HG02798 (cell line): ENCODE results near the gene PAPSS2.
"Not testable (repeated sequence)": the region's sequence is repeated elsewhere in the genome, so short reads cannot be mapped to it uniquely, and the experiment has no call there.

Source experiments
- ATAC-seq: cut with Tn5 transposase; IDR thresholded peaks from one replicate; pipeline ENCODE4 v1.9.1; 2021; ENCODE audit warnings: mild to moderate bottlenecking; ENCODE audit not compliant: unreplicated experiment, poor library complexity

PAPSS2 gene

DNA sequence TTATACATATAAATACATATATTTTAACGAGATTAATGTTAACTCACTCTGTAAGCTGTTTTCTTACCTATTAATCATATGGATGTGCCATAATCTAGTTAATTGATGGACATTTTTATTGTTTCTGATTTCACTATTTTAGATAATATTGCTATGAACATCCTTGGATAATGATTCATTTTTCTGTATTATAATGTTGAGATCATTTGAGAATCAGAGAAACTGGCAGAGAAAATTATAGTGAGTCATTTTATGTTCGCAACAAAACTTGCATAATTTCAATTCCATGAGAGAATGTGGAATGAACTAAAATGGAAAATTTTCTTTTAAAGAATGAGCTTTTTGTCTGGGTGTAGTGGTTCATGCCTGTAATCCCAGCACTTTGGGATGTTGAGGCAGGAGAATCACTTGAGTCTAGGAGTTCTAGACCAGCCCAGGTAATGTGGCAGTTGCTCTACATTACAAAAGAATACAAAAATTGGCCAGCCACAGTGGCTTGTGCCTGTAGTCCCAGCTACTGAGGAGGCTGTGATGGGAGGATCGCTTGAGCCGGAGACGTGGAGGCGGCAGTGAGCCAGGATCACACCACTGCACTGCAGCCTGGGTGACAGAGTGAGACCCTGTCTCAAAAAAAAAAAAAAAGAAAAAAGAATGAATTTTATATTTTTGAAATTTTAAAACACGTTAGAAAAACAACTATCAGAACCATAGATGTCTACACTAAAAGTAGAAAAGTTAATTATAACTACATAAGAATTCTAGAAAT, 40.5 kb downstream of the PAPSS2 start:
- no peak for ATAC-seq

DNA sequence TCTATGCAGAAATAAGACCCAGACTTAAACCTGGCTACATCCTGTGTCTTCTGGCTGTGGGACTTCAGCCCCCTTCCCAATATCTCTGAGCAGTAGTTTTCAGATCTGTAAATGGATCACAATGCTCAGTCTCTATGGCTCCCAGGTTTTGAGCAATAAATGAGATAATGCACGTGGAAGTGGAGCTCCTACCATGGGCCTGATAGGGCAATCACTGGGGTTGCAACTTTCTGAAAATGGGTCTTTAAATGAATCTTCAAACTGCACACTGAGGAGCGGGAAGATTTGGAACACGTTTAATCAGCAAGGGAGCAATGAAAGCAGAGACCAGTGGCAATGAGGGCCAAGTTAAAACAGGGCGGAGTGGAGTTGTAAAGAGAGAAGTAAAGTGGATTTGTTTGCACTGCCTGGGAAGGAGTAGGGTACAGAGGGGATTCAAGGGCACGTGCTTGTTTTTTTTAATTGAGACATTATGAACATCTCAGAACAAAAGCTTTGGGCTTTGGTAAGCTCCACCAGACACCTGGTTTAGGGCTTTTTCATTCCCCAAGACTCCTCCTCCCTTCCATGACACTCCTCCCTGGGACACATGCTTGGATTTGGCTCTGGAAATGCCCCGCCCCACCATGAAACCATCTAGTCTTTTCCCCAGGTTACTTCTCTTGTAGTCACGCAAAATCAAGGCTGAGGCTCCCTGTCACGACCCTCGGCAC, 42.7 kb downstream of the PAPSS2 start:
- no peak for ATAC-seq

- ATAC-seq, result no peak
These were observed 43.3 kb downstream of the PAPSS2 start for GRCh38 chr10:87702973-87703294.

- ATAC-seq, result no peak
These were observed 44.1 kb downstream of the PAPSS2 start for GRCh38 chr10:87703771-87704170.

DNA sequence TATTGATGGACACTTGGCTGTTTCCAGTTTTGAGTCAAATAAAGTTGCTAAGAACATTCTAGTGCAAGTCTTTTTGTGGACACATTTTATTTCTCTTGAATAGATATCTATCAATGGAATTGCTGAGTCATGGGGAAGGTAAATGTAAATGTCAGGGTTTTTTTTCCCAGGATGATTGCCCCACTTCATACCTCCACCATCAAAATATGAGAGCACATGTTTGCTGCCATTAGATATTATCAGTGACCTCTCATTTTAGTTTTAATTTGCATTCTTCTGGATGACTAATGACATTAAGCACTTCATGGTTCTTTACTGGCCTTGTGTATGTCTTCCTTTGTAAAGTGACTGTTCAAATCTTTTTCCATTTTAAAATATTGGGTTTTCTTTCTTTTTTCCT, 45.7 kb downstream of the PAPSS2 start:
- no peak for ATAC-seq

DNA sequence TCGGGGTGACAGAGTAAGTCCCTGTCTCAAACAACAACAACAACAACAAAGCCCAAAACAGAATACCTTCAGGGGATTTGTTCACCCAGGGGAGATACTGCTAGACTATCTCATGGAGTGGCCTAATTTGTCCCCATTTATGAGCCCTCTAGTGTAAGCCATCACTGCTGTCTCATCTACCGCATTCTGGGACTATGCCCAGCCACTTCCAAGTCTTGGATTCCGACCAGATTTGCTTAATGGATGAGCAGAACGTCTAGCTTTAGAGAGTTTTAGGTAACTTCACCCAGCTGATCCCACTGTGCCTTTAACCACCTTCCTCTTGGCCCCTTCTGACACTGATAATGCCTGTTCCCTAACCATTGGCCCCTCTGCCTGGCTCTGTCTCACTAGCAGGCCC, 47.1 kb downstream of the PAPSS2 start:
- ATAC-seq, result no peak

GRCh38 chr10:87707254-87707653, 47.6 kb downstream of the PAPSS2 start:
- ATAC-seq, result no peak

- no peak for ATAC-seq
These were observed 53.4 kb downstream of the PAPSS2 start for GRCh38 chr10:87712913-87713616.

- ATAC-seq, result no peak
These were observed 54.0 kb downstream of the PAPSS2 start for GRCh38 chr10:87713707-87714106.

GRCh38 chr10:87715552-87716347, 56.1 kb downstream of the PAPSS2 start:
- ATAC-seq, result no peak

- ATAC-seq, result no peak
These were observed 56.6 kb downstream of the PAPSS2 start for GRCh38 chr10:87716348-87716670.

DNA sequence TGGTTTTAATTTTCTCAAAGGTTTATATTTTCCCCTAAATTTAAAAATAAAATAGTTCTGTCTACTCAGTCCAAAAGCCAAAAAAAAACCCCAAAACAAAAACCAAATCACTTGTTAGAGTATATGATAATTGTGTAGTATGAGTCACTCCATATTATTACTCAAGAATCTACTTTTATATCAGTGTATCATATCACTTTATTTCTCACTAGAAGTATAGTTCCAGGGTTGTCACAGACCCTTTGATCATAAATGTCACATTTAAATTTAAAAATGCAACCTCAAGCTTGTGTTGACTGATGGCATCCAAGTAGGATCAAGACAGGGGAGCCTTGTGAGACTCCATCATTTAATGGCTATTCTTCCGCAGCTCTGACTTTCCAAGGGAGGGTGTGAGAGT, 61.0 kb downstream of the PAPSS2 start:
- no peak for ATAC-seq

DNA sequence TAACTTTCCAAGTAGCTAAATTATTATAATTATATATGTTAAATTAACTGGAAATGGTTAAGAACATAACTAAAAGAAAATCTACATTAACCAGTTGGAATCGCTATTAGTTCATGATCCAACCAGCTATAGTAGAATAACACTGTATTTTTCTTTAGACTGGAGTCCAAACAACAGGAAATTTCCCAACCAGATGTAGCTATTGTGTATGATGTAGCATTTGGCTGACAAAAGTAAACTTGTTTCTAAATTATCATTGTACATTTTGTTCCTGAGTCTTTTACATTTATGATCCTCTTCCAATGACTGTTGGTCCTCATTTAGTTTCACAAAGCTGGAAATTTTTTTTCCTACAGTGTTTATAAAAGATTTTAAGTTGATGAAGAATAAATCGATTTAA, 62.1 kb downstream of the PAPSS2 start:
- no peak for ATAC-seq

DNA sequence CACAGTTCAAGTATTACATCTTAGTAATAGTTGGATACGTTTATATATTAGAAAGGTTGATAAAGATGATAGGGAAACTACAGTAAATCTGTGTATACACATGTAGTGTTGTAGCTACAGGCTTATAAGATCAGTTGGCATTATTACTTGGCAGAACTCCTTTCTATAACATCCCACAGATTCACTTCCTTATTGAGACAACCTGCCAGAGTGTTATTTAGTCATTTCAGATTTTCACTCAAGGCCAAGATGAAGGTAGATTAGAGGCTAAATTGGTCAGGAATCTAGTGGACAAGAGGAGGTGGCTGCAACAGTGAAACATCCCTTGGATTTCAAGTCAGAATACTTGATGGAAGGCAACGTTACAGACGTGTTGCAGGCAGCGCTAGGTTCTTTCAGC, 63.0 kb downstream of the PAPSS2 start:
- no peak for ATAC-seq

DNA sequence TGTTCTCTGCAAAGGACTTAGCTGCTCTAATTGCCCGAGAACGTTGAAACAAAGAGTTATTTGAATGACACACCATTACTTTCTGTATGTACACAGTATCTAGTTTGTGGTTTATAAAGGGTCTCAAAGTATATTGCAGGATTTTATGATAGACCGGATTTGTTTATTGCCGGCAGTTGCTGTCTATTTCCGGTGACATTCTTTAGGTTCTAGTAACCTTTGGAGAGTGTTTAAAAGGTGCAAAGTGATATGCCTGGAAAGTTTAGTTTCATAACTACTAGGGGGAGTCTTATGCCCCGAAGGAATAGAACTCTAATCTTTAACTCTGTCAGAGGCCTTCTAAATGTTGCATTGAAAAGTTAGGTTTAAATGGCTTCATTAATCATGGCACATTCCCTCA, 63.8 kb downstream of the PAPSS2 start:
- no peak for ATAC-seq

- ATAC-seq, result no peak
These were observed 65.1 kb downstream of the PAPSS2 start for GRCh38 chr10:87724789-87725188.

- ATAC-seq, result no peak
These were observed 70.3 kb downstream of the PAPSS2 start for GRCh38 chr10:87729940-87730339.

DNA sequence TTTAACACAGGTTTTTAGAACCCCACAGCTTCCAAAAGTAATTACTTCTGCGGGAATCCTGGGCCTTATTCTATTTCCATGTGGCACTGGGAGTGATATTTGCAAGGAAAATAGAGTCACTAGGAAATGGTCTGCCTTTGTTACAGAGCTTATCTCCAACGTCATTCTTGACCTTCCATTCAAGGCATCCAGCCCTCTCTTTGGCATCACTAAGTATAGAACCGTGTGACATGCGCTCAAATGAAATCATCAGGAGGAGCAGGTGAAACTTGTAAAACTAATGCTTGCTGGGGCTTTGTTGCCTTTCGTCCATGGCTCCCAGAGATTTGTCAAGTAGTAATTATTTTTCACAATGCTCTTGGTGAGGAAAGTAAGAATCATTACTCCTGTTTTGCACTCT, 73.4 kb downstream of the PAPSS2 start:
- no peak for ATAC-seq

- peak; percentile 51 for ATAC-seq
These were observed 75.5 kb downstream of the PAPSS2 start for GRCh38 chr10:87734987-87735827.

GRCh38 chr10:87738253-87738652, 78.6 kb downstream of the PAPSS2 start:
- ATAC-seq, result not testable (repeated sequence)
